Measurements from ENCODE around the gene CDK13. TPM values are rescaled to one million over a fixed set of nuclear protein-coding genes. Genes with fewer than 3 reads are reported as not detected.

The CDK13 gene
- total and polyA plus RNA-seq, 9 of the 15 experiments (the other 6 are each of a cell fraction or from before 2014, with no cell fraction given), result 9.8 to 46.1 (median 32.4) TPM

DNA sequence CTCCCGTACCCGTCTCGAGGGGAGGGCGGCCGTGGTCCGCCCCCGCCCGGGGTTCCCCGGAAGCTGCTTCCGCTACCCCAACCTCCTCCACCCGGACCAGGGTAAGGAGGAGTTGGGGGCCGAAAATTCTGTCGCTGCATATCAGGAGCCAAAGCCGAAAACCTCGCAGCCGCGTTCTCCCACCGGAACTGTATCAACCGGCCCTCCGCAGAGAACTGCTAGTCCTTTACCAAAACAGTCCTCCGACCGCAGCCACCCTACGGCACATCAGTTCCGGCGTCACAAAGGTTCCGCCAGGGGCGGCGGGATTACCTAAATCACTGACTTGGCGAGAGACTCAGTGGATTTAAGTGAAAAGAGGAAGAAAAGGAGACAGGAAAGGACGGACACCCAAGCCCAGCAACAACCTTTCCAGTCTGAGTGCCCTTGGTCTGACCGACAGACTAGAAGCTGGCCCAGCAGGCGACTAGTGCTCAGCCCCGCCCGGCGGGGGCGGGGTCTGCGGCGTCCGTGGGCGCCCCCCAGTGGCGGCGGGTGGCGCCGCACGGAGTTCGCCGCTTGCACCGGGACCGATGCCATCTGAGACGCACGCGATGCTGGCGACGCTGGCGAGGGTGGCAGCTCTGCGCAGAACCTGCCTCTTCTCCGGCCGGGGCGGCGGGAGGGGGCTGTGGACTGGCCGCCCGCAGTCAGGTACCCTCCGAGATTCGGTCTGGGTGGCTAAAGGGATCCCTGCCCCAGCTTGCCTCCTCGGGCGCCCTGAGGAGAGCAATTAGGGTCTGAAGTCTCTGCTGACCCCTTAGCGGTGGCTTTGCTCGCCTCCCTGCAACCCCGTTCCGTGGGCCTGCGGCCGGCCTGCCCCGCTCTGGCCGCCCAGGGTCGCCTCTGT, 184.6 kb downstream of the CDK13 start, which contains the start of the genes MPLKIP and SUGCT (continued):
- TF ChIP-seq CTBP1 (IDR thresholded peaks at IDR 0.05; ENCODE audit: borderline replicate concordance) (peak; percentile 80), TBL1XR1 (IDR thresholded peaks at IDR 0.05; ENCODE audit: low read length in 2 of 2) (peak; percentile 6 to 8; a peak in 1 of 4 replicates), ZNF696 (CRISPR knock-in tag; conservative IDR thresholded peaks at IDR 0.05) (no peak), EGR1 (conservative IDR thresholded peaks at IDR 0.05) (peak; percentile 47), POLR2B (IDR thresholded peaks at IDR 0.05; ENCODE audit: low read depth, partially characterized antibody) (peak; percentile 79), GTF2F1 (IDR thresholded peaks at IDR 0.05; ENCODE audit: low read depth, low read length) (peak; percentile 31; the same call in 1 of the 2 replicates), XRCC5 (IDR thresholded peaks at IDR 0.05; ENCODE audit: low read depth, low read length) (peak; percentile 99), ATF7 (IDR thresholded peaks at IDR 0.05) (peak; percentile 86), NONO (IDR thresholded peaks at IDR 0.05; ENCODE audit: low read depth in 2 of 2, low read length in 1 of 2) (0 out of 4 replicates have a peak, but pooled peaks of 1 of the 2 experiments have one; percentile 7), MECOM (CRISPR knock-in tag; IDR thresholded peaks at IDR 0.05) (0 out of 2 replicates have a peak, but pooled peaks have one; percentile 10), CBX1 (IDR thresholded peaks at IDR 0.05; ENCODE audit: low read depth) (peak; percentile 38; the same call in 1 of the 2 replicates), PHF8 (IDR thresholded peaks at IDR 0.05; ENCODE audit: borderline replicate concordance, low read length) (peak; percentile 95), POLR2G (IDR thresholded peaks at IDR 0.05; ENCODE audit: low read depth, low read length) (peak; percentile 87)
- TF ChIP-seq, protein P1, sequence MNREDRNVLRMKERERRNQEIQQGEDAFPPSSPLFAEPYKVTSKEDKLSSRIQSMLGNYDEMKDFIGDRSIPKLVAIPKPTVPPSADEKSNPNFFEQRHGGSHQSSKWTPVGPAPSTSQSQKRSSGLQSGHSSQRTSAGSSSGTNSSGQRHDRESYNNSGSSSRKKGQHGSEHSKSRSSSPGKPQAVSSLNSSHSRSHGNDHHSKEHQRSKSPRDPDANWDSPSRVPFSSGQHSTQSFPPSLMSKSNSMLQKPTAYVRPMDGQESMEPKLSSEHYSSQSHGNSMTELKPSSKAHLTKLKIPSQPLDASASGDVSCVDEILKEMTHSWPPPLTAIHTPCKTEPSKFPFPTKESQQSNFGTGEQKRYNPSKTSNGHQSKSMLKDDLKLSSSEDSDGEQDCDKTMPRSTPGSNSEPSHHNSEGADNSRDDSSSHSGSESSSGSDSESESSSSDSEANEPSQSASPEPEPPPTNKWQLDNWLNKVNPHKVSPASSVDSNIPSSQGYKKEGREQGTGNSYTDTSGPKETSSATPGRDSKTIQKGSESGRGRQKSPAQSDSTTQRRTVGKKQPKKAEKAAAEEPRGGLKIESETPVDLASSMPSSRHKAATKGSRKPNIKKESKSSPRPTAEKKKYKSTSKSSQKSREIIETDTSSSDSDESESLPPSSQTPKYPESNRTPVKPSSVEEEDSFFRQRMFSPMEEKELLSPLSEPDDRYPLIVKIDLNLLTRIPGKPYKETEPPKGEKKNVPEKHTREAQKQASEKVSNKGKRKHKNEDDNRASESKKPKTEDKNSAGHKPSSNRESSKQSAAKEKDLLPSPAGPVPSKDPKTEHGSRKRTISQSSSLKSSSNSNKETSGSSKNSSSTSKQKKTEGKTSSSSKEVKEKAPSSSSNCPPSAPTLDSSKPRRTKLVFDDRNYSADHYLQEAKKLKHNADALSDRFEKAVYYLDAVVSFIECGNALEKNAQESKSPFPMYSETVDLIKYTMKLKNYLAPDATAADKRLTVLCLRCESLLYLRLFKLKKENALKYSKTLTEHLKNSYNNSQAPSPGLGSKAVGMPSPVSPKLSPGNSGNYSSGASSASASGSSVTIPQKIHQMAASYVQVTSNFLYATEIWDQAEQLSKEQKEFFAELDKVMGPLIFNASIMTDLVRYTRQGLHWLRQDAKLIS (CRISPR knock-in tag; IDR thresholded peaks at IDR 0.05), result peak; percentile 85; the same call in 1 of the 2 replicates
- TF ChIP-seq, protein P2, sequence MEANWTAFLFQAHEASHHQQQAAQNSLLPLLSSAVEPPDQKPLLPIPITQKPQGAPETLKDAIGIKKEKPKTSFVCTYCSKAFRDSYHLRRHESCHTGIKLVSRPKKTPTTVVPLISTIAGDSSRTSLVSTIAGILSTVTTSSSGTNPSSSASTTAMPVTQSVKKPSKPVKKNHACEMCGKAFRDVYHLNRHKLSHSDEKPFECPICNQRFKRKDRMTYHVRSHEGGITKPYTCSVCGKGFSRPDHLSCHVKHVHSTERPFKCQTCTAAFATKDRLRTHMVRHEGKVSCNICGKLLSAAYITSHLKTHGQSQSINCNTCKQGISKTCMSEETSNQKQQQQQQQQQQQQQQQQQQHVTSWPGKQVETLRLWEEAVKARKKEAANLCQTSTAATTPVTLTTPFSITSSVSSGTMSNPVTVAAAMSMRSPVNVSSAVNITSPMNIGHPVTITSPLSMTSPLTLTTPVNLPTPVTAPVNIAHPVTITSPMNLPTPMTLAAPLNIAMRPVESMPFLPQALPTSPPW (CRISPR knock-in tag; IDR thresholded peaks at IDR 0.05), result peak; percentile 83
- TF ChIP-seq, protein P3, sequence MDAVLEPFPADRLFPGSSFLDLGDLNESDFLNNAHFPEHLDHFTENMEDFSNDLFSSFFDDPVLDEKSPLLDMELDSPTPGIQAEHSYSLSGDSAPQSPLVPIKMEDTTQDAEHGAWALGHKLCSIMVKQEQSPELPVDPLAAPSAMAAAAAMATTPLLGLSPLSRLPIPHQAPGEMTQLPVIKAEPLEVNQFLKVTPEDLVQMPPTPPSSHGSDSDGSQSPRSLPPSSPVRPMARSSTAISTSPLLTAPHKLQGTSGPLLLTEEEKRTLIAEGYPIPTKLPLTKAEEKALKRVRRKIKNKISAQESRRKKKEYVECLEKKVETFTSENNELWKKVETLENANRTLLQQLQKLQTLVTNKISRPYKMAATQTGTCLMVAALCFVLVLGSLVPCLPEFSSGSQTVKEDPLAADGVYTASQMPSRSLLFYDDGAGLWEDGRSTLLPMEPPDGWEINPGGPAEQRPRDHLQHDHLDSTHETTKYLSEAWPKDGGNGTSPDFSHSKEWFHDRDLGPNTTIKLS (IDR thresholded peaks at IDR 0.05; ENCODE audit: borderline replicate concordance, low read depth), result peak; percentile 65; the same call in 1 of the 2 replicates
- TF ChIP-seq, protein P4, sequence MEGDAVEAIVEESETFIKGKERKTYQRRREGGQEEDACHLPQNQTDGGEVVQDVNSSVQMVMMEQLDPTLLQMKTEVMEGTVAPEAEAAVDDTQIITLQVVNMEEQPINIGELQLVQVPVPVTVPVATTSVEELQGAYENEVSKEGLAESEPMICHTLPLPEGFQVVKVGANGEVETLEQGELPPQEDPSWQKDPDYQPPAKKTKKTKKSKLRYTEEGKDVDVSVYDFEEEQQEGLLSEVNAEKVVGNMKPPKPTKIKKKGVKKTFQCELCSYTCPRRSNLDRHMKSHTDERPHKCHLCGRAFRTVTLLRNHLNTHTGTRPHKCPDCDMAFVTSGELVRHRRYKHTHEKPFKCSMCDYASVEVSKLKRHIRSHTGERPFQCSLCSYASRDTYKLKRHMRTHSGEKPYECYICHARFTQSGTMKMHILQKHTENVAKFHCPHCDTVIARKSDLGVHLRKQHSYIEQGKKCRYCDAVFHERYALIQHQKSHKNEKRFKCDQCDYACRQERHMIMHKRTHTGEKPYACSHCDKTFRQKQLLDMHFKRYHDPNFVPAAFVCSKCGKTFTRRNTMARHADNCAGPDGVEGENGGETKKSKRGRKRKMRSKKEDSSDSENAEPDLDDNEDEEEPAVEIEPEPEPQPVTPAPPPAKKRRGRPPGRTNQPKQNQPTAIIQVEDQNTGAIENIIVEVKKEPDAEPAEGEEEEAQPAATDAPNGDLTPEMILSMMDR (IDR thresholded peaks at IDR 0.05 in 2 of 3, conservative IDR thresholded peaks at IDR 0.05 in 1 of 3; ENCODE audit: insufficient read depth in 2 of 3, low read depth in 1 of 3, low read length in 3 of 3), result peak; percentile 87 to 94 (median 88)
